Vagina (tissue), 2 donors: ENCODE measurements around the gene SLC25A10. TPM values are rescaled to one million over a fixed set of nuclear protein-coding genes. Genes with fewer than 3 reads are reported as not detected.

Experiments
- DNase-seq, 2 donors: peaks; one replicate each; pipeline ENCODE4 v3.0.0-alpha.2; 2017; ENCODE audit errors: extremely low spot score in 2 of 2
- H3K27ac ChIP-seq: fragments of 200-600 bp; sonication (generic); one replicate; pipeline ENCODE4 v1.5.1; 2019
- H3K27me3 ChIP-seq: fragments of 200-600 bp; sonication (generic); one replicate; pipeline ENCODE4 v1.5.1; 2019
- H3K36me3 ChIP-seq, 2 donors: fragments of 200-600 bp; sonication (generic); one replicate each; pipeline ENCODE4 v1.5.1; 2017 to 2019
- H3K4me1 ChIP-seq: fragments of 200-600 bp; sonication (generic); one replicate; pipeline ENCODE4 v1.5.1; 2019
- H3K4me3 ChIP-seq, 2 donors: fragments of 200-600 bp; sonication (generic); 1 replicate in 1 of 2; 2 replicates in 1 of 2; pipeline ENCODE4 v1.5.1; 2016 to 2019
- H3K9me3 ChIP-seq: fragments of 200-600 bp; sonication (generic); one replicate; pipeline ENCODE4 v1.5.1; 2019
- POLR2A ChIP-seq, 2 donors: fragments of 450-650 bp; IDR thresholded peaks; one replicate each; pipeline ENCODE4 v1.6.1; 2017; ENCODE audit warnings: antibody characterized with exemption in 2 of 2, mild to moderate bottlenecking in 2 of 2, moderate library complexity in 2 of 2
- POLR2AphosphoS5 ChIP-seq, 2 donors: sonication (generic); formaldehyde crosslinking; IDR thresholded peaks; one replicate each; pipeline ENCODE4 v1.9.0; 2017; ENCODE audit warnings: antibody characterized with exemption in 2 of 2, mild to moderate bottlenecking in 2 of 2, low read depth in 1 of 2; ENCODE audit not compliant: insufficient read depth in 1 of 2
- intact Hi-C: fragments of 100-400 bp; cut with DNase I; formaldehyde crosslinking; loops from one replicate; pipeline ENCODE4 v1.15.1; 2023
- total RNA-seq: library from RNA; depleted of rRNA; stranded (reverse); fragments of >200 nt; gene quantifications from one replicate; pipeline ENCODE4 v1.2.3, GENCODE V29; 2016
- TF ChIP-seq, protein P1 (sequence below), 3 experiments: fragments of 450-650 bp in 2 of 3; fragments of 200-600 bp in 1 of 3; sonication (generic) in 1 of 3; IDR thresholded peaks; one replicate each; pipeline ENCODE4 v1.5.1; 2017 to 2019; ENCODE audit warnings: antibody characterized with exemption in 3 of 3, mild to moderate bottlenecking in 2 of 3, moderate library complexity in 2 of 3

Gene SLC25A10
- total RNA-seq, 1 donor from 2014 or later, result 2.9 TPM

DNA sequence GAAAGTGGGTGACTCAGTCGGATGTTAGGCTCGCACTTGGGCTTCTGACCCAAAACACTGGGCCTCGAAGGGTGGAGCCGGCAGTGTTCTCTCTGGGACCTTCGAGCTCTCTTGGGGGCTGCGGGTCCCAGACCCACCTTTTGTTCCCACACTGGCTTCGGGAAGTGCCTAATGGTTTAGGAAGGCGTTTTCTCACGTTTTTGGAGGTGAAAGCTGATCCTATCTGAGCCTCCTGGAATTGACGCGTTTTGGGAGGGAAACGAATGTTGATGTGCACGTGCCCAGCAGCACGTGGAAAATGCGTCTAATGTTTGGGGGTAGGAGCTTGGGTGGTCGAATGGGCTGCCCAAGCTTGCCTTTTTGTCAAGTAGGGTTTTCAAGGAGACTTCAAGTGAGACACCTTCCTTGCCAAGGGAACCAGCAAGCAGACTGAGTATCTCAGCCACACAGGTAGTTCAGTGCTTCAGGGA lies 27.6 kb upstream of the SLC25A10 start:
- Histone ChIP-seq H3K9me3 (no peaks in the 10 kb centered on the region), H3K4me1 (peaks cover 48% of the 10 kb centered on the region), H3K36me3 (peaks cover 0 to 49% of the 10 kb centered on the region in 2 donors), H3K4me3 (peak overlapping the region; percentile 85 to 100), H3K27me3 (no peaks in the 10 kb centered on the region), H3K27ac (peak overlapping the region; percentile 78)
- intact Hi-C loops, result no loop called here
- TF ChIP-seq POLR2A (IDR thresholded peaks at IDR 0.05), result no peak
- TF ChIP-seq POLR2AphosphoS5 (IDR thresholded peaks at IDR 0.05; ENCODE audit: insufficient read depth in 1 of 2, low read depth in 1 of 2), result no peak
- TF ChIP-seq, protein P1, sequence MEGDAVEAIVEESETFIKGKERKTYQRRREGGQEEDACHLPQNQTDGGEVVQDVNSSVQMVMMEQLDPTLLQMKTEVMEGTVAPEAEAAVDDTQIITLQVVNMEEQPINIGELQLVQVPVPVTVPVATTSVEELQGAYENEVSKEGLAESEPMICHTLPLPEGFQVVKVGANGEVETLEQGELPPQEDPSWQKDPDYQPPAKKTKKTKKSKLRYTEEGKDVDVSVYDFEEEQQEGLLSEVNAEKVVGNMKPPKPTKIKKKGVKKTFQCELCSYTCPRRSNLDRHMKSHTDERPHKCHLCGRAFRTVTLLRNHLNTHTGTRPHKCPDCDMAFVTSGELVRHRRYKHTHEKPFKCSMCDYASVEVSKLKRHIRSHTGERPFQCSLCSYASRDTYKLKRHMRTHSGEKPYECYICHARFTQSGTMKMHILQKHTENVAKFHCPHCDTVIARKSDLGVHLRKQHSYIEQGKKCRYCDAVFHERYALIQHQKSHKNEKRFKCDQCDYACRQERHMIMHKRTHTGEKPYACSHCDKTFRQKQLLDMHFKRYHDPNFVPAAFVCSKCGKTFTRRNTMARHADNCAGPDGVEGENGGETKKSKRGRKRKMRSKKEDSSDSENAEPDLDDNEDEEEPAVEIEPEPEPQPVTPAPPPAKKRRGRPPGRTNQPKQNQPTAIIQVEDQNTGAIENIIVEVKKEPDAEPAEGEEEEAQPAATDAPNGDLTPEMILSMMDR (IDR thresholded peaks at IDR 0.05), result no peak
- no peak for DNase-seq

DNA sequence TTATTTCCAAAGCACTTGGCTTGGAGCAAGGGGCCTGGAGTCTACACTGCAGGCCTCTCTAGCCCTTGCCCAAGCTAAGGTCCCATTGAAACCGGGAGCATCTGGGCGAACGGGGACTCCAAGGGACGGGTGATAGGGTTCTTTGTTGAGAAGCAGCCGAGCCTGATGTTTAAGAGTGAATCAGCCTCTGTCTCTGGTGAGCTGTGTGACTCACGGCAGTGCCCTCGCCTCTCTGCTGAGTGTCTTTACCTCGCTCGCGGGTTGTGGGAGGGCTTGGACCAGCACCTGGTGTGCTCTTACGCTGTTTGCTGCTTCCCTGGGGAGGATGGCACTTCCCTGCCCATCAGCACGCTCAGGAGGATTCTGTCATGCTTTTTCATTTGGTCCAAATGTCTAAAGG lies 27.0 kb upstream of the SLC25A10 start:
- Histone ChIP-seq H3K4me1 (peaks cover 48% of the 10 kb centered on the region), H3K27ac (no peak overlapping the region), H3K36me3 (peaks cover 0 to 55% of the 10 kb centered on the region in 2 donors), H3K9me3 (no peaks in the 10 kb centered on the region), H3K4me3 (peak overlapping the region; percentile 85 to 100), H3K27me3 (no peaks in the 10 kb centered on the region)
- no peak for DNase-seq
- intact Hi-C loops, result no loop called here
- TF ChIP-seq, protein P1 (IDR thresholded peaks at IDR 0.05), result no peak
- TF ChIP-seq POLR2A (IDR thresholded peaks at IDR 0.05) (no peak), POLR2AphosphoS5 (IDR thresholded peaks at IDR 0.05; ENCODE audit: insufficient read depth in 1 of 2, low read depth in 1 of 2) (no peak)

DNA sequence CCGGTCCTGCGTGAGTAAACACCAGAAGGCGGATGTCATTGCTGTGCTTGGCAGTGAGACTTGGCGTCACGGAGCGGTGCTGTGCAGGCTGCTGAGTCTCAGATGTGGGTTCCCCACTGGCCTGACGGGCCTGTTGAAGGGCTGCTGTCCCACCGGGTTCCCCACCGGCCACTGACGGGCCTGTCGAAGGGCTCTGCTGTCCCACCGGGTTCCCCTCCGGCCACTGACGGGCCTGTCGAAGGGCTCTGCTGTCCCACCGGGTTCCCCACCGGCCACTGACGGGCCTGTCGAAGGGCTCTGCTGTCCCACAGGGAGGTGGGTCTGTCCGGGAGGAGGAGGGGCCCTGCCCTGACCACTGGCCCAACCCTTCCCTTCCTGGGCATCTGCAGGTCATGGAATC lies 25.5 kb upstream of the SLC25A10 start:
- Histone ChIP-seq H3K4me1 (peaks cover 45% of the 10 kb centered on the region), H3K9me3 (no peaks in the 10 kb centered on the region), H3K4me3 (no peak overlapping the region), H3K27me3 (no peaks in the 10 kb centered on the region), H3K27ac (no peak overlapping the region), H3K36me3 (peaks cover 0 to 63% of the 10 kb centered on the region in 2 donors)
- intact Hi-C loops, result no loop called here
- no peak for DNase-seq
- no peak for TF ChIP-seq POLR2A (IDR thresholded peaks at IDR 0.05)
- TF ChIP-seq, protein P1 (IDR thresholded peaks at IDR 0.05), result no peak
- no peak for TF ChIP-seq POLR2AphosphoS5 (IDR thresholded peaks at IDR 0.05; ENCODE audit: insufficient read depth in 1 of 2, low read depth in 1 of 2)

DNA sequence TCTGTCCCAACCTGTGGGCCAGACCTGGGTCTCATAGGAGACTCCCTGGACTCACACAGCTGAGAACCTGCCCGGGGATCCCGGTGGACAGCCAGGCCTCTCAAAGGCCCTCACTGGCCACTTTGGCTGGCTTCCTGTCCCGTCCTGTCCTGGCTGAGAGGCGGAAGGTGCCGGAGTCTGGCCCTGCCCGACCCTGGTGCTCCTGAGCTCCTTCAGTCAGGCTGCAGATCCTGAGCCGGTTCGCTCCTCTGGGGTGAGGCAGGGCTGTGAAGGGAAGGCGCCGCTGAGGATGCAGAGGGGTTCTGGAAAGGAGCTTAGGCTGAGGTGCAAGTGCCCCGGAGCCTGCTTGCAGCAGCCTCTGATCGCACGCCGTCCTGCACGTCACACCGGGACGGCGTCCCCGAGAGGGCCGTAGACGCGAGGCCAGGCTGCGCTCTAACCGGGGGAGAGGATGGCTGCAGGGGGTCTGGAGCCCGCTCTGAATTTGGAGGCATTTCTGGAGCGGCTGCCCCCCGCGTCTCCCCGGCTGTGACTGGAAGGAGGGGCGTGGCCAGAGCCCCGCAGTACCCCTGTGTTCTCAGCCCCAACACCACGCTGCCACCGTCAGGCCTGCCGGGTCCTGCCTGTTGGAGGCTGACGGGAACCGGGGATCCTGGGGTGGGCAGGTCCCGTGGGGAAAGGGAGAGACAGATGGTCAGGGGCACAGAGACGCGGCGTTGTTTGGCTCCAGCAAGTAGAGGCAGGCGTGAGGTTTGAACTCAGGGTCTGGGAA lies 24.1 kb upstream of the SLC25A10 start:
- H3K4me3 ChIP-seq, result no peak overlapping the region
- H3K9me3 ChIP-seq, result no peaks in the 10 kb centered on the region
- H3K27ac ChIP-seq, result no peak overlapping the region
- no peaks in the 10 kb centered on the region for H3K27me3 ChIP-seq
- H3K36me3 ChIP-seq, result peaks cover 0 to 76% of the 10 kb centered on the region in 2 donors
- peaks cover 32% of the 10 kb centered on the region for H3K4me1 ChIP-seq
- DNase-seq, result no peak
- TF ChIP-seq POLR2A (IDR thresholded peaks at IDR 0.05) (no peak), POLR2AphosphoS5 (IDR thresholded peaks at IDR 0.05; ENCODE audit: insufficient read depth in 1 of 2, low read depth in 1 of 2) (no peak)
- TF ChIP-seq, protein P1 (IDR thresholded peaks at IDR 0.05), result no peak
- intact Hi-C loops, result no loop called here

DNA sequence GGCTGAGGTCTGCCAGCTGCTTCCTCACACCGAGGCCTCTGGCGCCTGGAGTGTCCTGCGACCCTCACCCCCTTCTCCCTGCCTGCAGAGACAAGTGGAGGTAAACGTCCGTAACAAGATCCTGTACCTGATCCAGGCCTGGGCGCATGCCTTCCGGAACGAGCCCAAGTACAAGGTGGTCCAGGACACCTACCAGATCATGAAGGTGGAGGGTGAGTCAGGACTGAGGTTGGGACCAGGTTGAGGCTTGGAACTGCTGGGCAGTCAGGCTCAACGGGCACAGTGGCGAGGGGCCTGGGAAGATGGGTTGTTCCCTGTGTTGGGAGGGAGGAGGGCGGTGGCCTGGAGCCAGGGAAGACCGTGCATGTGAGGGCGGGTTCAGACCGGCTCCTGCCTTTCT lies 23.5 kb upstream of the SLC25A10 start:
- peaks cover 29% of the 10 kb centered on the region for H3K4me1 ChIP-seq
- TF ChIP-seq POLR2A (IDR thresholded peaks at IDR 0.05) (no peak), POLR2AphosphoS5 (IDR thresholded peaks at IDR 0.05; ENCODE audit: insufficient read depth in 1 of 2, low read depth in 1 of 2) (no peak)
- TF ChIP-seq, protein P1 (IDR thresholded peaks at IDR 0.05), result no peak
- peaks cover 0 to 79% of the 10 kb centered on the region in 2 donors for H3K36me3 ChIP-seq
- H3K27me3 ChIP-seq, result no peaks in the 10 kb centered on the region
- no peak for DNase-seq
- no peak overlapping the region for H3K27ac ChIP-seq
- intact Hi-C loops, result no loop called here
- H3K4me3 ChIP-seq, result no peak overlapping the region
- no peaks in the 10 kb centered on the region for H3K9me3 ChIP-seq
